Measurements from ENCODE around the gene SLC25A43.

Gene SLC25A43

DNA sequence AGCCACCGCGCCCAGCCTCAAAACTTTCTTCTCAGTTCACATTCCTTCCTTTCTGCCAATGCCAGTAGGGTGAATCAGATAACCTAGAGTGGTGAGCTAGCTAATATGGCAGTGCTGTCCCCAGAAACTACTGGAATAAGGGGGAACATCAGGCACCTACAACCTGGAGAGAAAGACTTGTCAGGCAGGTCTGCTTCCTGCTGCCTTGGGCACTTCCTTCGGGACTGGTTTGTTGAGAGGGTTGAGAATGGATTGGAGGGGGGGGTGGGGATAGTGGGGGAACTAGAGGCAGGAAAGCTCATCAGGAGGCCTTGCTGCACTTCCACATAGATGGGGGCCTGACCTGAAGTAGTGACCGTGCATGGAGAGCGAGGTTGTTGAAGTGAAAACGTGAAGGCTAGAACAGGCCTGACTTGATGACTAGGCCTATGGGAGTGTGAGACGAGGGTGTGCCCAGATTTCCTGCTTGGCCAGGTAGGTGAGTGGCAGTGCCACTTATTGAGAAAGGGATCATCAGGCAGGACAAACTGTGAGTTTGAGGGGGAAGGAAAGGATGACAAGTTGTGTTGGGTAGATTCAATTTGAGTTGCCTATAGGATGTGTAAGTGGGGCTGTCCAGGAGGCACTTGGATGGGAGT, 102.5 kb downstream of the SLC25A43 start:
- DNase-seq, result no peak

DNA sequence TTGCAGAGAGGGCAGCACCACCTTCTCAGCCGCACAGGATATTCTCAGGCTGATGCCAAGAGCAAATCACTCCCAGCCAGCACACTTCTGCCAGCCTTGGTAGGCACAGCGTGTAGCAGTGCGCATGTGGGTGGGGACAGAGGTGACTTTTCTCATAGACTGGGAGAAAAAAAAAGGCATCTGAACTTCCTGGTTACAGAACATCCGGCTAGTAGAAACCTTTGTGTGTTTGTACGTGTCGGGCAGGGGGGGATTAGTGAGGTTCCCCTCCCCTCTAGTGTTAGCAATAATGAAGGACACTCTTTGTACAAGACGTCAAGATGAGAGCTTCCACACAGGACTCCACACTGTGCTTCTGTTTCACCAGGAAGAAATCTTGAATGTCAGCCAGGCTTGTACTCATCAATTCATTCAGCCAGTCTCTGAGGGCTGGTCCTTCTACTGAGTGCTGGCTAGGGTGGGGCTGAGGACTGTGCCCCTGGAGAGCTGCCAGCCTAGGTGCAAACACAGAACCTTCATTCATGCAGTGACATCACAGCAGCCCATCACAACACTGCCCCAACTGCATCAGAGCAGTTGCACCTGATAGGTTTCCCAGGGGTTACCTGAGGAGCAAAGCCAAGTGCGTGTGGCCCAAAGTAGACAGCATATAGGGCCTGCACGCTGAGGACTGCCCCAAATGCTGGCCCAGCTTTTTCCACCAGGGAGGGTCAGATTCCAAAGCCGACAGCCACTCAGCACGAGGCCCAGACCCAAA, 103.8 kb downstream of the SLC25A43 start:
- DNase-seq, result no peak

DNA sequence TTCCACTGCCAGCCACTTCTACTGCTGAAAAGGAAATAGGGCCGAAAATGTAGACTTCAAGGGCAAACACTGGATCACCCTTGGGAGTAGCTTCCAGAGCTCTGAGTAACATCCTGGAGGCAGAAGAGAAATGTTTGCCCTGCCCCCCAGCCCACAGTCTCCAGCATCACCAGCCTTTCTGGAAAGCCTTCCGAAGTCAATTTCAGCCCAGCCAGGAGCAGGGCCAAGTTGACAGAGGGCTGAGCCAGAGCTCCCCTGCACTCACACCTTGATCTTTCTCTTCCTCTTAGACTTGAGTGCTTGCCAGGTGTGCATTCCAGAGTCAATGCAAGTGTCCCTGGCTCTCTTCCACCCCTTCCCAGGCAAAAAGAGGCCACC, 104.3 kb downstream of the SLC25A43 start:
- peak; percentile 55 for DNase-seq

All from 8988T (cell line).